ENCODE data around the gene ZNF839.

DNA sequence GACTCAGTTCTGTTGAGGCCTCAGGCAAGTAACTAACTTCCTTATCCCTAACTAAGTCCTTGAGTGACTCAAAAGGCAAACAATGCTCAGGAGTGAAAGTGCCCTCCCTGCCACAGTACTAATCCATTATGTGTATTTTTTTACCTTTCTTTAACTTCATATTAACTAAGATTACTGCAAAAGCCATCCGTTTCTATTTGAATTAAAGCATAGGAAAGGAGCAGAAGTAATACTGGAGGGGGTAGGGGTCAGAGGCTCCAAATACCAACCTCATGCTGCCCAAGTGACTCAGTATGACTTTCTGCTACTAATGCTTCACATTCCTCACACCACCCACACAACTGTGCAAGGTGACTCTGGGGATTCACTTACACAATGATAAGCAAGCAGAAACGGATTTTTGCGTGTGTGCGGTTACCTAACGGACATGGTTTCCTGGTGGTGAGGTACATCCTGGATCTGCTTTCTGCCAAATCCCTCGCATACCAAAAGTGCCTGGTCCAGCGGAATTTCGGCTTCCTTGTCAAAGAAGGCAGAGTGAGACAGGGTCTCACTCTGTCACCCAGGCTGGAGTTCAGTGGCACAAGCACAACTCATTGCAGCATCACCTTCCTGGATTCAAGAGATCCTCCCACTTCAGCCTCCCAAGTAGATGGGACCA, 39.7 kb upstream of the ZNF839 start:
- TF ChIP-seq POLR2AphosphoS5 (IDR thresholded peaks at IDR 0.05; ENCODE audit: low read depth, low read length) (no peak), SIN3A (IDR thresholded peaks at IDR 0.05; ENCODE audit: borderline replicate concordance, insufficient read depth, low read length) (no peak), TAF1 (IDR thresholded peaks at IDR 0.05; ENCODE audit: borderline replicate concordance, insufficient read depth, low read length) (no peak)

Measured in PFSK-1 (cell line).